AG10803 (cell line): ENCODE measurements around the gene TUT1.
"Not testable (repeated sequence)": the region's sequence is repeated elsewhere in the genome, so short reads cannot be mapped to it uniquely, and the experiment has no call there.

ENCODE experiments used
- DNase-seq: peaks from one replicate; pipeline ENCODE4 v3.0.0; 2010; ENCODE audit warnings: low read depth
- H3K4me3 ChIP-seq: 2 replicates; pipeline ENCODE4 v1.5.1; 2011; ENCODE audit warnings: mild to moderate bottlenecking, low read length, control low read depth
- TF ChIP-seq, protein P1 (sequence below): conservative IDR thresholded peaks from 2 replicates; pipeline ENCODE4 v1.5.1; 2011; ENCODE audit warnings: mild to moderate bottlenecking, low read length, control low read depth, inconsistent platforms

TUT1 gene

DNA sequence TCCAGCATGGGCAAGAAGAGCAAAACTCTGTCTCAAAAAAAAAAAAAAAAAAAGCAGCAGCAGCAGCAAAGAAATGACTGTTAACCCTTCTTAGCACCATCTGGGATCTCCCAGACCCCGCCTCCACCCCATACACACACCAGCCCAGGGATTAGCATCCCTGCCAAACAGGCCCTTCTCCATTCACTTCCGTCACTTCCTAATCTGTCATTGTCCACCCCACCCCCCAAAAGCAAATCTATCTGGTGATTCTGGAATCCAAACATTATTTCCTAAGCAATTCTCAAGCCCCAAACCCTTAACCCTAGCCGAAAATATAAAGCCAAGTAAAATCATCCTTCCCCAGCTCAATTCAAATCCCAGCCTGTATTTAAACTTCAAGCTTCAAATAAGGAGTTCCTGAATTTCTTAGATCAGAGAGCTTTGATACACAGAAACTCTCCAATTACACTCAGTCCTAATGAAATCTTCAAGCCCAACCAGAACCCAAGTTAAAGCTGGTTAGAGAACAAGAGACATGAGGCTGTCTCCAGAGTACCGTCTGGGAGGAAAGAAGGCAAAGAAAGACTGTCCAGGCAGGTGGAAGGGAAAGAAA, 38.7 kb downstream of the TUT1 start:
- TF ChIP-seq, protein P1, sequence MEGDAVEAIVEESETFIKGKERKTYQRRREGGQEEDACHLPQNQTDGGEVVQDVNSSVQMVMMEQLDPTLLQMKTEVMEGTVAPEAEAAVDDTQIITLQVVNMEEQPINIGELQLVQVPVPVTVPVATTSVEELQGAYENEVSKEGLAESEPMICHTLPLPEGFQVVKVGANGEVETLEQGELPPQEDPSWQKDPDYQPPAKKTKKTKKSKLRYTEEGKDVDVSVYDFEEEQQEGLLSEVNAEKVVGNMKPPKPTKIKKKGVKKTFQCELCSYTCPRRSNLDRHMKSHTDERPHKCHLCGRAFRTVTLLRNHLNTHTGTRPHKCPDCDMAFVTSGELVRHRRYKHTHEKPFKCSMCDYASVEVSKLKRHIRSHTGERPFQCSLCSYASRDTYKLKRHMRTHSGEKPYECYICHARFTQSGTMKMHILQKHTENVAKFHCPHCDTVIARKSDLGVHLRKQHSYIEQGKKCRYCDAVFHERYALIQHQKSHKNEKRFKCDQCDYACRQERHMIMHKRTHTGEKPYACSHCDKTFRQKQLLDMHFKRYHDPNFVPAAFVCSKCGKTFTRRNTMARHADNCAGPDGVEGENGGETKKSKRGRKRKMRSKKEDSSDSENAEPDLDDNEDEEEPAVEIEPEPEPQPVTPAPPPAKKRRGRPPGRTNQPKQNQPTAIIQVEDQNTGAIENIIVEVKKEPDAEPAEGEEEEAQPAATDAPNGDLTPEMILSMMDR = no peak
- peak overlapping the region; percentile 52 for H3K4me3 ChIP-seq
- peak; percentile 69 for DNase-seq

DNA sequence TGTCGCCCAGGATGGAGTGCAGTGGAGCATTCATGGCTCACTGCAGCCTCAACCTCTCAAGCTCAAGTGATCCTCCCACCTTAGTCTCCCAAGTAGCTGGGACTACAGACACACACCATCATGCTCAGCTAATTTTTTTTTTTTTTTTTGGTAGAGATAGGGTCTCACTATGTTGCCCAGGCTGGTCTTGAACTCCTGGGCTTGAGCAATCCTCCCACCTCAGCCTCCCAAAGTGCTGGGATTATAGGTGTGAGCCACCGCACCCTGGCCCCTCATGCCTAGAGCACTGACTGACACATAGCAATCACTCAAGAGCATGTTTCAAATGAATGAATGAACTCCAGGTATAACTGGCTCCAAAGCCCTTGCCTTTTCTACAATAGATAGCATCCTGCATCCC, 40.8 kb downstream of the TUT1 start:
- not testable (repeated sequence) for H3K4me3 ChIP-seq, DNase-seq

DNA sequence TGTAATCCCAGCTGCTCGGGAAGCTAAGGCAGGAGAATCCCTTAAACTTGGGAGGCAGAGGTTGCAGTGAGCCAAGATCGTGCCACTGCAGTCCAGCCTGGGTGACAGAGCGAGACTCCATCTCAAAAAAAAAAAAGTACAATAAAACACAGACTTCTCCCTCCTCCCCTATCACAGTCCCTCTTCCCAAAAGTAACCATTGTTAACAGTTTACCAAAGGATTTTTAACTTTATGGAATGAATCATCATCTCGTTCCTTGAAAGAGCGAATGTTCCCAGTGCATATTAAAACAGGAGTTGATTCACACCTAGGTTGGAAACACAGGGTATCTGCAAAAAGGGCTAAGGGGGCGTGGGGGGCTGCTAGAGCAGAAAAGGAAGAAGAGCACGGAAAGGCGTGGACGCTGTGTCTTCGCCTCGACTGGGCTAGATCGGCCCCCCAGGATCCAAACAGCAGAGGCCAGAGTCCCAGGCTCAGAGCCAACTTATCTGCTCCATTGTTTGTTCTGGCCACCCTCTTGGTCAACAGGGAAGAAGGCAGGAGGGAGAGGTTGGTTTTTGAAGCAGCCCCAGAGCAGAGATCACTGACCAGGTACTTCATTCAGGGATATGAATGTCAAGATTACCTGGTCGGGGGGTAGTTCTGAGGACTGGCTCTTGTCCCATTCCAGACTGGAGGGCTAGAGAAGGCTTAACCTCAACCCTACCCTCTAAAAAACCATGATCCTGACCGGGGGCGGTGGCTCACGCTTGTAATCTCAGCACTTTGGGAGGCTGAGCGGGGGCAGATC, 42.6 kb downstream of the TUT1 start:
- H3K4me3 ChIP-seq = no peak overlapping the region
- TF ChIP-seq, protein P1 = no peak
- no peak for DNase-seq

DNA sequence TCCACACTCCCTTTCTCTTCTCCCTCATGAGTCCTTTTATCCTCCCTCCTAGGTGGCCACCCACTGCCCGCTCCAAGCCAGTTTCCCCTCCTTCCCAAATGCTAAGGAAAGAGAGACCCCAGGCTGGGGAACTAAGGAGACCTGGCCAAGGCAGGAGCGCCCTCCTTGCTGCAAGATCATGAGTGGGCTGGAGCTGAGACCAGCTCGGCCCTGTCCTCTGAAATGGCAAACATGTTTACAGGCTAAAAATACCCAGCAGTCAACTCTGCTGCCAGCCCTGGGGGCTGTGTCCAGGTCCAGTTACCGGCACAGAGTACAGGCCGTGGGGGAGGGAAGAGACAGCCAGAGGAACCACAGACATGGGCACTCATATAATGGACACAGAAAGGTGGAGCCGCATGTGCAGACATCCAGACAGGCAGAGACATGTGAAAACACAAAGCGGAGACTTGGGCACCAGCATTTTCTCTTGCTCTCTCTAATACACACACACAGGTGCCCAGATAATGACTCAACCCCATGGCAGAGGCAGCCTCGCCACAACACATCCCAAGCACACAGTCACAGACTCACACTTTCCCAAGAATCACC, 43.5 kb downstream of the TUT1 start:
- H3K4me3 ChIP-seq = peak overlapping the region; percentile 97
- no peak for DNase-seq
- TF ChIP-seq, protein P1 = no peak

DNA sequence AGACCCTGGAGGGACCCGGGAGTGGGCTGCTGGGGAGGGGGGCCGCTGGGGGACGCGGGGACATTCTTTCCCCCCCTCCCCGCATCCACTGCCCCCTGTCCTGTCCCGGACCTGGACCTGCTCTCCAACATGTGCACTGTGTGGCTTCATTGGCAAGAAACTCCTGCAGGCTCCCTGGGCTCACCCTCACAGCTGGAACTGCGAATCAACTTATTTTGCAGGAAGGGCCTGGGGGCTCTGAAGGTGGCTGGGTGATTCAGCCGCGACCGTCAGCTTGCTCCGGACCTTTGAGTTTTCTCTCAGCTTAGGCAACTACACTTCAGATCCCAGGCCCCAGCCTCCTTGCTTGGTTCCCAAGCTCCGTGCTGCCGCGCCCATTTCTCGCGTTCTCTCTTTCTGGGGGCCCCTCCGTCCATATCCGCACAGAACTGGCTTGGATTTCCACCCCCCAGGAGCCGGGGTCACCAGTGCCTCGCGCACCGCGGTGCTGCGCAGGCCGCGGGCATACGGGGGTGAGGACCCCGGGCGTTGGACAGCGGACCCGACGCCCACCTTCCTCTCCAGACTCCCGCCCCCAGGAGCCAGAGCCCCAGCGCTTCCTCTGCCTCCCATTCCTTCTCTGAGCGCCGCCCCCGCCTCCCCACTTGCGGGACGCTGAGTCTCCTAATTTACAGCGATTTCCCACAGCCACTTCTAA, 44.2 kb downstream of the TUT1 start:
- DNase-seq = no peak
- TF ChIP-seq, protein P1 = no peak
- H3K4me3 ChIP-seq = peak overlapping the region; percentile 97

DNA sequence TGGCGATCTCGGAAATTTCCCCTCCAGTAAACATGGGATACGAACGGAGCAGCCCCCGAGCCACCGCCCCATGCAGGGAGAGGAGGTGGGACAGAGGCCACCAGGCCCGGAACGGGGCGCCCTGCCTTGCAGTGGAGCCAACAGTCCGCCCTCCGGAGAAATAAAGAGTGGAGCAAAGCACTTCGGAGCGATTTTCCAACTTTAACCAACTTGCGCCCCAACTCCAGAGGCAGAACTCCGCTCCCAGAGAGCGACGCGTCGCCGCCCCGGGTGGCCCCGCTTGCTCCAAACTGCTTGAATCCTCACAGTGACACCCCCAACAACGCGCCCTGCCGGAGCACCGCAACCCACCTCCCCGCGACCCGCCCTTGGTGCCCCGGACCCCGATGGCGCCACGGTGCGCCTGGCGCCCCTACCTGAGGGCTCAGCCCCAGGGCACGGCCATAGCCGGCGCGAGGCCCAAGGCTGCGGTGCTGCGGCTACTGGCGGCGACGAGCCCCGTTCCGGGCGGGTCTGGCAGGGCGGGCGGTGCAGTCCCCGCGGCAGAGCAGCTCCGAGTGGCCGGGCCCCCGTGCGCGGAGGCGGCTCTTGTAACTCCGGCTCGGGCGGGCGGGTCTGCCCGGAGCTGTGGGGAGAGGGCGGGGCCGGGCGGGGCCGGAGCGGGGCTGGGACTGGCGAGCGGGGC, 44.9 kb downstream of the TUT1 start, which contains the start of gene AHNAK:
Gene AHNAK (minus strand): TSS at position 563 of the 685 bp plus-strand sequence. CDS start 10,708 bp downstream, outside the sequence.
- DNase-seq = peak; percentile 67
- H3K4me3 ChIP-seq = peak within 1 kb of the TSS; percentile 97
- TF ChIP-seq, protein P1 = no peak
